ENCODE measurements around the gene CDC42EP4.

DNA sequence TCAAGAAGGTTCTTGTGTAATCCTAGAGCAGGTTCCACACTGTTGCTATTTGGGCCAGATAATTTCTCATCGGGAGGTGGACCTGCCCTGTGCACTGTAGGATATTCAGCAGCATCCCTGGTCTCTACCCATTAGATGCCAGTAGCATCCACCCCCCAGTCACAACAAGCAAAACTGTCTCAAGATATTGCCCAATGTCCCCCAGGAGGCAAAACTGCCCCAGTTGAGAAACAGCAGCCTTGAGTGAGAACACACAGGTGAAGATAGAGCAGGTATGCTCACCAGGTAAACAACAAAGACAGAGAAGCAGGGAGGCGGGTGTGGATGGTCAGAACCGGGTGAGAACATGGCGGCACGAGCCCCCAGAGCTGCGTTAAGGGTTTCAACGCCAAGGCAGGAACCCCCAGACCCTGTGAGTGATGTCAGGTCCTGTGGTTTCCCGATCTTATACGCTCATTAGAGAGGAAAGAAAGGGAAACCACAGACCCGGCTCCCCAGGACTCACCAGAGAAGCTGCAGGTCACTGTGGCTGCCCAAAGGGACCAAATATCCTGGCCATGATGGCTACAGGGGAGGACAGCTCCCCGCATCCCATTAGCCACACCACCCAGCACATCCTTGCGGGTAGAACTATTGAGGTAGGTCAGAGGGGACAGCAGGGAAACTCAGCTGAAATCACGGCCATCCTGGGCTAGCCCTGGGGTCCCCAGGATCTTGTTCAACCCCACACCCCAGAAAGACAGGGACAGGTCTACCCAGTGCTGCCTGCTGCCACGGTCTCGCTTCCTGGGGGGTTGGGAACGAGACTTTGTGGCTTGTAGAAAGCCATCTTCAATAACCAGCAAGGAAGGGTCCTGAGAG lies 21.2 kb downstream of the CDC42EP4 start:
- TF ChIP-seq, protein P1, sequence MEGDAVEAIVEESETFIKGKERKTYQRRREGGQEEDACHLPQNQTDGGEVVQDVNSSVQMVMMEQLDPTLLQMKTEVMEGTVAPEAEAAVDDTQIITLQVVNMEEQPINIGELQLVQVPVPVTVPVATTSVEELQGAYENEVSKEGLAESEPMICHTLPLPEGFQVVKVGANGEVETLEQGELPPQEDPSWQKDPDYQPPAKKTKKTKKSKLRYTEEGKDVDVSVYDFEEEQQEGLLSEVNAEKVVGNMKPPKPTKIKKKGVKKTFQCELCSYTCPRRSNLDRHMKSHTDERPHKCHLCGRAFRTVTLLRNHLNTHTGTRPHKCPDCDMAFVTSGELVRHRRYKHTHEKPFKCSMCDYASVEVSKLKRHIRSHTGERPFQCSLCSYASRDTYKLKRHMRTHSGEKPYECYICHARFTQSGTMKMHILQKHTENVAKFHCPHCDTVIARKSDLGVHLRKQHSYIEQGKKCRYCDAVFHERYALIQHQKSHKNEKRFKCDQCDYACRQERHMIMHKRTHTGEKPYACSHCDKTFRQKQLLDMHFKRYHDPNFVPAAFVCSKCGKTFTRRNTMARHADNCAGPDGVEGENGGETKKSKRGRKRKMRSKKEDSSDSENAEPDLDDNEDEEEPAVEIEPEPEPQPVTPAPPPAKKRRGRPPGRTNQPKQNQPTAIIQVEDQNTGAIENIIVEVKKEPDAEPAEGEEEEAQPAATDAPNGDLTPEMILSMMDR (conservative IDR thresholded peaks at IDR 0.05) = no peak
- TF ChIP-seq ZFX (IDR thresholded peaks at IDR 0.05) = no peak
